ENCODE results near the gene CEBPA.

GRCh38 chr19:33282036-33282671 is 20.2 kb downstream of the CEBPA start:
- TF ChIP-seq CTCF (IDR thresholded peaks at IDR 0.05; ENCODE audit: low read depth, low read length) (no peak), EZH2phosphoT487 (IDR thresholded peaks at IDR 0.05; ENCODE audit: low read depth) (no peak)
